Heart left ventricle (tissue), 16 donors: ENCODE data around the gene DOK5. TPM values are rescaled to one million over a fixed set of nuclear protein-coding genes. Genes with fewer than 3 reads are reported as not detected.
A peak's percentile ranks its signal among the peaks of the same experiment; 100 is the strongest.

Experiments
- ATAC-seq, 4 donors: fragments of 200-7000 bp; cut with Tn5 transposase; one replicate each; pipeline ENCODE4 v1.9.1; 2020 to 2022; ENCODE audit warnings: moderate library complexity in 4 of 4, mild to moderate bottlenecking in 3 of 4, moderate number of reproducible peaks in 1 of 4
- DNase-seq, 5 donors: peaks; one replicate each; pipeline ENCODE4 v3.0.0-alpha.2; 2020
- H3K27ac ChIP-seq, 12 donors: fragments of 200-600 bp; sonication (generic) in 4 of 12; one replicate each; pipeline versions ENCODE4 v1.5.0 to v1.8.0; 2016 to 2022; ENCODE audit warnings: mild to moderate bottlenecking in 2 of 12
- H3K27me3 ChIP-seq, 9 donors: fragments of 200-600 bp; sonication (generic) in 2 of 9; one replicate each; pipeline versions ENCODE4 v1.5.1 to v1.8.0; 2016 to 2022; ENCODE audit warnings: mild to moderate bottlenecking in 3 of 9
- H3K36me3 ChIP-seq, 9 donors: fragments of 200-600 bp; sonication (generic) in 2 of 9; one replicate each; pipeline versions ENCODE4 v1.5.0 to v1.8.0; 2018 to 2022; ENCODE audit warnings: mild to moderate bottlenecking in 2 of 9
- H3K4me1 ChIP-seq, 12 donors: fragments of 200-600 bp; sonication (generic) in 4 of 12; one replicate each; pipeline versions ENCODE4 v1.5.0 to v1.8.0; 2016 to 2022; ENCODE audit warnings: mild to moderate bottlenecking in 3 of 12
- H3K4me3 ChIP-seq, 12 donors: fragments of 200-600 bp; sonication (generic) in 4 of 12; one replicate each; pipeline versions ENCODE4 v1.5.0 to v1.8.0; 2017 to 2022; ENCODE audit warnings: mild to moderate bottlenecking in 9 of 12, moderate library complexity in 4 of 12
- H3K9me3 ChIP-seq, 12 donors: fragments of 200-600 bp; sonication (generic) in 4 of 12; one replicate each; pipeline versions ENCODE4 v1.5.0 to v1.8.0; 2016 to 2022; ENCODE audit warnings: mild to moderate bottlenecking in 1 of 12
- POLR2A ChIP-seq, 2 donors: fragments of 450-650 bp; IDR thresholded peaks; one replicate each; pipeline ENCODE4 v1.6.1; 2017; ENCODE audit warnings: antibody characterized with exemption in 2 of 2, mild to moderate bottlenecking in 2 of 2, moderate library complexity in 2 of 2
- WGBS, 4 donors: extraction: QIAGEN DNeasy Blood & Tissue Kit in 2 of 4; methylation state at CpG; one replicate each; pipeline versions ENCODE4 v1.1.5 to v1.1.7; 2013 to 2018; 5-methylcytosine and 5-hydroxymethylcytosine counted together
- intact Hi-C, 10 donors: fragments of 100-400 bp; cut with DNase I; formaldehyde crosslinking; loops; one replicate each; pipeline versions ENCODE4 v1.11.1 to v1.14.2; 2022
- polyA plus RNA-seq, 2 donors: library from polyadenylated mRNA; stranded (reverse); fragments of 200-250 nt; gene quantifications; one replicate each; pipeline ENCODE4 v1.2.3, GENCODE V29; 2013
- total RNA-seq, 9 donors: library from RNA; depleted of rRNA in 2 of 9; stranded (reverse); fragments of >200 nt in 2 of 9; fragmentation: NEBNext Ultra II Directional in 3 of 9; extraction: Animal tissue kit (Norgen Biotek cat#: 25700) in 3 of 9; gene quantifications; one replicate each; pipeline versions ENCODE4 v1.1.0 to v1.2.4, GENCODE V29; 2016 to 2023
- TF ChIP-seq, protein P1 (sequence below), 12 donors: fragments of 200-600 bp; sonication (generic) in 4 of 12; IDR thresholded peaks; one replicate each; pipeline versions ENCODE4 v1.5.0 to v1.8.0; 2018 to 2022; ENCODE audit warnings: antibody characterized with exemption in 12 of 12, mild to moderate bottlenecking in 5 of 12
- donor health status: ischemic (EF 13 %, LVEDD 7.1; RV severe dilation, severe dysfunction).
- donor health status: healthy with polysubstance abuse.
- donor health status: DM: no; HTN: yes; CAD: no.
- donor health status: DM: no; HTN: no; CAD: no.
- donor health status: ischemic (EF 25% LVEDD 6.9; RV normal size, moderate dysfunction).
- donor health status: ischemic (EF 25% LVEDD 5.7; RV mildly dilated, moderate dysfunction).
- donor health status: healthy.
- donor health status: DM: yes; HTN: yes; CAD: no.
- donor health status: ischemic (EF 35%, LVEDD 5.7; RV mildly dilated, moderate dysfunction).
- donor health status: nonischemic (EF 11% LVEDD 7.7; RV severe dilation, severe dysfunction).
- donor health status: DM: yes; HTN: yes; CAD: no.
- donor health status: PGD.
- donor health status: ischemic (EF 29% LVEDD 5.4; RV normal size, mild dysfunction).
- donor health status: nonischemic (EF 23%, LVEDD 6.1; RV moderate dilation, normal function).

DOK5 gene
- total and polyA plus RNA-seq, 11 donors: 3.4 to 23.5 (median 6.4) TPM

DNA sequence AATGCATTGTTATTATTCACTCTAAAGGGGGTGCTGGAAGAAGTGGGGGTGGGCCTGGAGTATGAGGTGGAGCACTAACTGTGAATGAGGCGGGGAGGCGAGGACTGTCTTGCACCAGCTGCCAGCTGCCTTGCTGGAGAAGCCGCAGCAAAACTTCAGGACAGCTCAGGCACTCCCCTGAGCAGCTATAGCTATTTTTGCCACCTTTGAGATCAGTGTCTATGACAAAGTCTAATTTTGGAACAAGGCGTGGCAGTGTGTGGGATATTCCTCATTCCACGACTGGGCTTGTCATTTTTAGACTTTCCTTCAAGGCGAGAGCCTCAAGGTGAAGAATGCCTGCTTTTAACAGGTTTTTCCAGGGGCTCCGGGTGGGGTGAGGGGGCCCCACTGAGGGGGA lies 143.8 kb downstream of the DOK5 start:
- Histone ChIP-seq H3K4me3 (peak overlapping the region in 6 of 12 donors; percentile 7 to 42 (median 25)), H3K27me3 (no peaks in the 10 kb centered on the region), H3K4me1 (peaks cover 0 to 16% (median 0%) of the 10 kb centered on the region in 12 donors), H3K9me3 (no peaks in the 10 kb centered on the region), H3K27ac (peak overlapping the region in 6 of 12 donors; percentile 22 to 79 (median 40)), H3K36me3 (no peaks in the 10 kb centered on the region)
- TF ChIP-seq, protein P1, sequence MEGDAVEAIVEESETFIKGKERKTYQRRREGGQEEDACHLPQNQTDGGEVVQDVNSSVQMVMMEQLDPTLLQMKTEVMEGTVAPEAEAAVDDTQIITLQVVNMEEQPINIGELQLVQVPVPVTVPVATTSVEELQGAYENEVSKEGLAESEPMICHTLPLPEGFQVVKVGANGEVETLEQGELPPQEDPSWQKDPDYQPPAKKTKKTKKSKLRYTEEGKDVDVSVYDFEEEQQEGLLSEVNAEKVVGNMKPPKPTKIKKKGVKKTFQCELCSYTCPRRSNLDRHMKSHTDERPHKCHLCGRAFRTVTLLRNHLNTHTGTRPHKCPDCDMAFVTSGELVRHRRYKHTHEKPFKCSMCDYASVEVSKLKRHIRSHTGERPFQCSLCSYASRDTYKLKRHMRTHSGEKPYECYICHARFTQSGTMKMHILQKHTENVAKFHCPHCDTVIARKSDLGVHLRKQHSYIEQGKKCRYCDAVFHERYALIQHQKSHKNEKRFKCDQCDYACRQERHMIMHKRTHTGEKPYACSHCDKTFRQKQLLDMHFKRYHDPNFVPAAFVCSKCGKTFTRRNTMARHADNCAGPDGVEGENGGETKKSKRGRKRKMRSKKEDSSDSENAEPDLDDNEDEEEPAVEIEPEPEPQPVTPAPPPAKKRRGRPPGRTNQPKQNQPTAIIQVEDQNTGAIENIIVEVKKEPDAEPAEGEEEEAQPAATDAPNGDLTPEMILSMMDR (IDR thresholded peaks at IDR 0.05): no peak
- TF ChIP-seq POLR2A (IDR thresholded peaks at IDR 0.05): no peak
- intact Hi-C loops: loop anchor here in 1 of 10 donors (5.0 kb wide), 1 partner anchor 147 kb away; no protein-coding TSS in a partner anchor
- WGBS, 4 donors: 30 to 39% (median 32%) methylated on average over 7 of the region's 7 CpGs
- DNase-seq (peak in 1 of 5 donors; percentile 18), ATAC-seq (peak in 3 of 4 donors; percentile 72 to 91 (median 90))

DNA sequence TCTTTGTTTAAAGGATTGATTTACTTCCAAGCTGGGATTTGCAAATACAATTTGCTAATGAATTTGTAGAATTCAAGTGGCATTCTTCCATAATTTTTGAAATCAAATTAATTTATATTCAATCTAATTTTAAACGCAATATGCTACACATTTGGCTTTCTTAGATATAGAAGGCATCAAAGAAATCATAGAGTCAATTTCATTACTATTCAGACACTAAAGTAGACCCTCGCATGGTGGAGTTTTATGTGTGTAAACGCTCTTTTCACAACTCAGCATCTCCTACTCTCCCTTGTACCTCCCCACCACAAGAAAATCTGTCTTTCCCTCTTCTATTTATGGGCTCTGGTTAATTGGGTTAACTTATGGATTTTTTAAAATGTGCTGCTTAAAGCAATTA lies 144.3 kb downstream of the DOK5 start:
- H3K4me1 ChIP-seq: peaks cover 0 to 20% (median 0%) of the 10 kb centered on the region in 12 donors
- intact Hi-C loops: loop anchor here in 2 of 10 donors (5.0 kb wide), 2 partner anchors 142 to 147 kb away; partner anchors contain the start of gene DOK5 (in 1 of the 2)
- no peaks in the 10 kb centered on the region for H3K36me3 ChIP-seq
- H3K9me3 ChIP-seq: no peaks in the 10 kb centered on the region
- H3K27me3 ChIP-seq: no peaks in the 10 kb centered on the region
- DNase-seq (no peak), ATAC-seq (no peak)
- H3K4me3 ChIP-seq: peak overlapping the region in 5 of 12 donors; percentile 7 to 42 (median 25)
- no peak for TF ChIP-seq POLR2A (IDR thresholded peaks at IDR 0.05)
- TF ChIP-seq, protein P1 (IDR thresholded peaks at IDR 0.05): no peak
- 84 to 95% (median 93%) methylated on average over 3 of the region's 3 CpGs for WGBS, 4 donors
- H3K27ac ChIP-seq: peak overlapping the region in 5 of 12 donors; percentile 22 to 79 (median 42)

DNA sequence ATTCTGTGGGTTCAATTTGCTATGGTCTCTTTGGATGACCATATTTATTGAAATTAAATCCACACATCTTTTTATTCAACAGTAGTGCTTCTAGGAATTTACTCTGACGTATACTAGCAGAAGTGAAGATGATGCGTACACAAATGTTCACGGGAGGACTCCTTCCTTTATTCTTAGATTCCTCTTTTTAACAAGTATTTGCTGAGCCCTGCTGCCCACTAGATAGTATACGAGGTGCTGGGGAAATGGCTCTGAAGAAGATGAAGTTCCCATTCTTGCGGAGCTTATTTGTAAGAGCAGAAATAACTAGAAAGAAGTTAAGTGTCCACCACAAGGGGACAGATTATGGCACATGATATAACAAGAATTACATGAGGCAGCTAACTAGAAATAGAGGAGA lies 145.2 kb downstream of the DOK5 start:
- Histone ChIP-seq H3K4me1 (peaks cover 0 to 24% (median 0%) of the 10 kb centered on the region in 12 donors), H3K27me3 (no peaks in the 10 kb centered on the region), H3K9me3 (no peaks in the 10 kb centered on the region), H3K27ac (no peak overlapping the region), H3K36me3 (no peaks in the 10 kb centered on the region), H3K4me3 (no peak overlapping the region)
- ATAC-seq (no peak), DNase-seq (no peak)
- intact Hi-C loops: loop anchor here in 1 of 10 donors (5.0 kb wide), 1 partner anchor 143 kb away; the partner anchor contains the start of gene DOK5
- 85 to 92% (median 86%) methylated on average over 5 of the region's 5 CpGs for WGBS, 4 donors
- TF ChIP-seq, protein P1 (IDR thresholded peaks at IDR 0.05): no peak

DNA sequence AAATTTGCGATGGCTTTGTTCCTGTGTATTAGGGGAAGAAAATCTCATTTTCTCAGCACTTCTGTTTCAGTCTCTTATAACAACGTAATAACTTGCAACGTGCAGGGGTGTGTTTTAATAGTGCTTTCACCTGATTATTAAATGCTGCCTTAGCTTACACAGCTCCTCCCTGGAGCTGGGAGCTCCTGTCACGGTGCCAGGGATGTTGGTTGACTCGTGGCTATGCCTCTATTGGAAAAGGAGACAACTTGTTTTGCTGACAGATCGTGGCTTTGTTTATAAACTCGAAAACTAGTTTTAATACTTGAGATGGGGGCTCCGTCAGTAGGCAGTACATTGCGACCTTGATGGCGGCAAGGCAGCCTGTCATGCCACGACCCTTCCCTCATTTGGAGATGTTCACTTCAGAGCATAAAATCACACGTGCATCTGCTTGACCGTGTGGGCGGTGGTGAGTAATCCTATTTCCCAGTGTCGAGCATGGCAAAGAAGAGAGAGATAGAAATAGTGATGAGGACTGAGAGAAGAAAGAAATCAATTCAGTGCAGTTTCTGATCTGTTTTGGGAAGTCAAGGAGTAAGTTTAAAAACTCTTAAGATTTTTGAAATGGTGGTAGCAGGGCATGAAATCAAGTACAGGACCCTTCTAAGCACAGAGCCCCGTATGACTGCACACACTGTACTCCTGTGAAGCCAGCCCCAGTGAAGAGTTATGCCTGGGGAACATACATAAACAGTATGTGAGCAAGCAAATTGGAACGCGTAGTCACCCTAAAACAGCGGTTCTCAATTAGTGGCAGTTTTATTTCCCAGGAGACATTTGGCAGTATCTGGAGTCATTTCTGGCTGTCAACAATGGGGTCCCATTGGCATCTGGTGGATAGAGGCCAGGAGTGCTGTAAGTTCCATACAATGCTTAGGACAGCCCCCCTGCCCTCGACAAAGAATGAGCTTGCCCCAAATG lies 147.2 kb downstream of the DOK5 start:
- Histone ChIP-seq H3K27ac (peak overlapping the region in 1 of 12 donors; percentile 64), H3K27me3 (no peaks in the 10 kb centered on the region), H3K9me3 (no peaks in the 10 kb centered on the region), H3K4me3 (no peak overlapping the region), H3K4me1 (peaks cover 0 to 25% (median 0%) of the 10 kb centered on the region in 12 donors), H3K36me3 (no peaks in the 10 kb centered on the region)
- WGBS, 4 donors: 66 to 78% (median 76%) methylated on average over 20 of the region's 20 CpGs
- TF ChIP-seq POLR2A (IDR thresholded peaks at IDR 0.05): no peak
- TF ChIP-seq, protein P1 (IDR thresholded peaks at IDR 0.05): no peak
- no peak for ATAC-seq
- intact Hi-C loops: loop anchor here in 1 of 10 donors (5.0 kb wide), 1 partner anchor 145 kb away; the partner anchor contains the start of gene DOK5
- DNase-seq: peak in 3 of 5 donors; percentile 32 to 37 (median 36)
